Gastrocnemius medialis (tissue), 4 donors: ENCODE results near the gene C9orf152.

Experiments
- CTCF ChIP-seq, 5 experiments: fragments of 450-650 bp in 3 of 5; fragments of 200-600 bp in 2 of 5; sonication (generic) in 2 of 5; IDR thresholded peaks in 4 of 5; conservative IDR thresholded peaks in 1 of 5; 1 replicate in 4 of 5; 2 replicates in 1 of 5; pipeline ENCODE4 v1.5.1; 2016 to 2019; ENCODE audit warnings: antibody characterized with exemption in 5 of 5, mild to moderate bottlenecking in 3 of 5, moderate library complexity in 3 of 5
- POLR2A ChIP-seq, 2 donors: fragments of 450-650 bp; IDR thresholded peaks; one replicate each; pipeline ENCODE4 v1.6.1; 2017; ENCODE audit warnings: antibody characterized with exemption in 2 of 2, mild to moderate bottlenecking in 2 of 2, moderate library complexity in 2 of 2

GRCh38 chr9:110155751-110156150 is 52.2 kb downstream of the C9orf152 start:
- no peak for TF ChIP-seq CTCF (IDR thresholded peaks at IDR 0.05 in 4 of 5, conservative IDR thresholded peaks at IDR 0.05 in 1 of 5)
- TF ChIP-seq POLR2A (IDR thresholded peaks at IDR 0.05) = no peak
